ENCODE results near the gene KIAA1549.
A peak's percentile ranks its signal among the peaks of the same experiment; 100 is the strongest.

KIAA1549 gene

DNA sequence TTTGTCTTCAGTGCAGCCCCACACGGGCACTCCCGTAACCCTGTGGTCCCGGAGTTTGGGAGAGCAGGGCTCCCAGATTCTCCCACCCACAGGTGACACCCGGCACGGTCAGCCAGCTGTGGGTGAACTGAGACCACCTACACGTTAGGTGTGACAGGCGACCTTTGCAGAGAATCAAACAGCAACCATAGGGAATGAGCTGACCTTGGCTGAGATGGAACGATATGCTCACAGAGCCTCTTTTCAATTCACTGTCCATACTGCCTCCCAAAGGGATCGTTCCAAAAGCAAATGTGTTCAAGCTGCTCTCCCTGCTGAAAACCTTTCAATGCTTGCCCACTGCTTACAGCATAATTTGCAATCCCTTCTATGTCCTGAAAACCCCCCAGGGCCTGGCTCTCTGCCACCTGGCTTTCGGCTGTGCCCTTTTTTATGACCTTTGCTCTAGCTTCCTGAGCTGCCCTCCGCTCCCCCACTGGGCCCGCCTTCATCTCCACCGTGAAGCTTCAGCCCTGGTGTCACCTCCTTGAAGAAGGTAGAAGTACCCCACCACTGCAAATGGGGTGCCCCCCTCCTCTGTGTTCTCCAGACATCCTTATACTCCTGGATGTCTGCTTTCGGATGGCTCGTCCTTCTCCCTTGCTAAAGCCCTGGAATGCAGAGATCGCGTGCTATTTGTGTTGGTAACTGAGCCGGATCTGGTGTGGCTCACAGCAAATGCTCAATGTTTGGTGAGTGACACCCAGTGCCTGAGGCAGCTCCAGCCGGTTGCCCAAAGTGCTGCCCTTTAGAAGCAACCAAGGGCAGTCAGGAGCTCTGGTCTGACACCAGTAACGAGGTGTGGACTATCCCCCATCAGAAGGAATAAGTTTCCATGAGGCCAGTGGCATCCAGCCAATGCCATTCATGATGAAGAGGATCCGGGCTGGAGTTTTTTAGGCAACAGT, 90.4 kb downstream of the KIAA1549 start:
- H3K9me3 ChIP-seq, result no peaks in the 10 kb centered on the region
- H3K4me2 ChIP-seq, result no peak overlapping the region
- H3K36me3 ChIP-seq, result peaks cover 41% of the 10 kb centered on the region
- no peak overlapping the region for H3K27ac ChIP-seq
- no peak for TF ChIP-seq Cebpa-rat (IDR thresholded peaks at IDR 0.05)
- no peaks in the 10 kb centered on the region for H3K27me3 ChIP-seq
- H3K4me3 ChIP-seq, result no peak overlapping the region
- no peaks in the 10 kb centered on the region for H4K20me1 ChIP-seq
- peaks cover 12% of the 10 kb centered on the region; the same call in 1 of the 2 replicates for H3K4me1 ChIP-seq
- H3K9ac ChIP-seq, result no peak overlapping the region

DNA sequence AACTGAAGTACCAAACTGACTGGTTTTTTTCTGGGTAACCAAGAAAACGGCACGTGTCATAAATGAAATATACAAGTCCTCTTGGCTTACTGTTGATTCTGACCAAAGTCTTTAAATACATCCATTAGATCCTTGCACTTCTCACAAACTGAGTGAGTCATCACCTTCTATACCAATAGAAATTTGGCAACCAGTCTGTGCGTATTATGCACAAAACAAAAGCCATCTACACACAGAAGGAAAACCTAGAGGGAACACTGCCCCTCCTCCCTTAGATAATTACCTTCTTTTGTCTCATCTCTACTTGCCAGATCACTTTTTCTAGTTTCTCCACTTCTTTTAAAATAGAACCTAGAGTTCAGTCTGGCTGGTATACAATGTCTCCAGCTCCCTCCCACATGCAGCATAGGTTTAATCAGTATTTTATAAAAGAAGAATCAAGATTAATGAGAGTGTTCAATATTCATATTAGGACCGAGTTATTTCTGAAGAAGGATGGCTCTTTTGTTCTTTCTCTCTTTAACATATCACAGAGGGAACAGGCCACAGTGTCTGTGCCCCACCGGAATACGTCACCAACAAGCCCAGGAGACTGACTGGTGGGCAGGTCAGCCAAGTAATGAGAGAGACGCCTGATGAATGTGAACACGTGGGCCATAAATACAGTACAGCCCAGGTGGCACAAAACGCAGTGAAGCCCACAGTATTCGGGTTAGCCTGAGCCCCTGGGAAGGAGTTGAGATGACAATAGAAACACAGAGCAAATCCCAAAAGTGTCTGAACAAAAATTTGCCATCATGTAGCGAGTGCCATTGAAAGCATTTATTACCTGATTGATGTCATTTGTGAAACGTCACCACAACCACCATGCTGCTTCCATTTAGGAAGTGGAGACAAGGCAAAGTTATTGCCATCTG, 91.3 kb downstream of the KIAA1549 start:
- Histone ChIP-seq H3K27ac (no peak overlapping the region), H3K36me3 (peaks cover 36% of the 10 kb centered on the region), H3K4me1 (peaks cover 12% of the 10 kb centered on the region; the same call in 1 of the 2 replicates), H3K9me3 (no peaks in the 10 kb centered on the region), H3K9ac (no peak overlapping the region), H3K27me3 (no peaks in the 10 kb centered on the region), H3K4me2 (no peak overlapping the region), H4K20me1 (no peaks in the 10 kb centered on the region), H3K4me3 (no peak overlapping the region)
- no peak for TF ChIP-seq Cebpa-rat (IDR thresholded peaks at IDR 0.05)

DNA sequence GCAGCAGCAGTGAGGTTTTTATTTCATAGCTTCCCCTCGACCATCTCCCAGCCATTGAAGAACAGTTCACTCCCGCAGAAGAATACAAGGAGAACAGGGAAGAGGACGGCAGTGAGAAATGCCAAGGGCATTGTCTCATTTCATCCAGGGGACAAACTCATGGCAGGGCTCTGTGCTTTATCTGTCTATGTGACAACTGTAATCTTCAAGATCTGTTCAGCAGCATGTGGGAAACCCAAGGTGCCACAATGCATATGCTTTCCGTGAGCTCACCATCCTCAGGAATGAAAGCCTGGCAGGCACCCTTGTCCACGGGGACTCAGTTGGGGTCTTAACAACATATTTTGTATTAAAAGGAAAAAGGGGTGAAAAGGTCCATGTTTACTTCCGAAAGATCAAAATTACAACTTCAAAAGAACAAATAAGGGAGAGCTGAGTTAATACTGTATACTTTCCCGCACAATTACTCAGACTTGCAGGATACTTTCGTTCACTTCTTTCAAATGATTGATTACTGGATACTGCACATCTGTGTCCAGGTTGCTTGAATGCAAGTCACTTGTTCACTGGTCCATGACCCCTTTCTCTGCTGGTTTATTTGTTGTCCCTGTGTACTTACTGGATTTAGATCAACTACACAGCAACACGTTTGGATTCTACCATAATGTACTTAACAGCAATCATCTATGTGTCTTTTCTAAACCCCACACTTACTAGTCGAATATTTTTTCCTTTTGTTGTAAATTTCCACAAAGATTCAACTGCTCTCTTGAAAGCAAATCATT, 93.1 kb downstream of the KIAA1549 start:
- Histone ChIP-seq H3K36me3 (peaks cover 26% of the 10 kb centered on the region), H3K4me1 (peaks cover 12% of the 10 kb centered on the region; the same call in 1 of the 2 replicates), H3K9me3 (no peaks in the 10 kb centered on the region), H3K9ac (no peak overlapping the region), H3K4me2 (no peak overlapping the region), H4K20me1 (no peaks in the 10 kb centered on the region), H3K27ac (no peak overlapping the region), H3K4me3 (no peak overlapping the region), H3K27me3 (no peaks in the 10 kb centered on the region)
- TF ChIP-seq Cebpa-rat (IDR thresholded peaks at IDR 0.05), result no peak

DNA sequence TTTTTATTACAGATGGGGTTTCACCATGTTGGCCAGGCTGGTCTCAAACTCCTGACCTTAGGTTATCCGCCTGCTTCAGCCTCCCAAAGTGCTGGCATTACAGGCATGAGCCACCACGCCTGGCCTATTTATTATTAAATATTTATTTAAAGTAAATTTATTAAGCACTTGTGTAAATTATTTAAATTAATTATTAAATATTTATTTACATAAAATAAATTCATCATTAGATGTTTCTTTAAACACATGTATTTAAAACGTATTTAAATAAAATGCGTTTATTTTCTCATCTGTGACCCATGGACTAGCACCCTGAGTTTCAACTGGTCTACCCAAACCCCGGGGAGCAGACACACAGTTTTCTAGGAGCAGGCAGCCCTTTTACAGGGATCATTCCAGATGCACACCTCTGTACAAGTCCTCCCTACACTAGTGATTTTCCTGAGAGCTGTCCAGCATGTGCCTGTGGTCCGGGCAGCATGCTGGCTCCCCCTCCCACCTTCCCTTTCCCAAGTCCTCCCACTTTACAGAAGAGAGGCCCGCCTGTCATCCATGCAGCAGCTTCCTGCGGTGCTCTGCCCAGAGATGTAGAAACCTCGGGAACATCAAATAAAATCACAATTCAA, 94.0 kb downstream of the KIAA1549 start:
- TF ChIP-seq Cebpa-rat (IDR thresholded peaks at IDR 0.05), result no peak
- Histone ChIP-seq H3K4me1 (peaks cover 15% of the 10 kb centered on the region; the same call in 1 of the 2 replicates), H4K20me1 (no peaks in the 10 kb centered on the region), H3K27ac (no peak overlapping the region), H3K36me3 (peaks cover 22% of the 10 kb centered on the region), H3K4me3 (no peak overlapping the region), H3K27me3 (no peaks in the 10 kb centered on the region), H3K9ac (no peak overlapping the region), H3K9me3 (no peaks in the 10 kb centered on the region), H3K4me2 (0 out of 2 replicates have a peak overlapping the region, but pooled peaks have one; percentile 20)

DNA sequence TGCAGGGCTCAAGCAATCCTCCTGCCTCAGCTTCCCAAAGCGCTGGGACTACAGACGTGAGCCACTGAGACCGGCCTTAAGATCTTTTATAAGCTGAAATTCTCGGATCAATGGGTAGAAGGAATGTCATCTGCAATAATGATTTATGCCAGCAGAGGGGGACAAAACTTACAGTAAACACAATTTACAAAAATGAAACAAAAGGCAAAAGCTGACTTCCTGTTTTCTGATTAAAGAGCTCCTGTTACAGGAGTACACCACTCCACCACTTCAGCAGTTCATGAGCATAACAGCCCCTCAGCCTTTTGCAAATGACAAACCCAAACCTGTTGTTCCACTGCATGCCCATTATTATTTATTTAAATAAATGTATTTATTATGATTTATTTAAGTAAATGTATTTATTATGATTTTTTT, 94.7 kb downstream of the KIAA1549 start:
- H3K4me2 ChIP-seq, result peak overlapping the region; percentile 20; the same call in 1 of the 2 replicates
- peaks cover 23% of the 10 kb centered on the region for H3K36me3 ChIP-seq
- H3K9me3 ChIP-seq, result no peaks in the 10 kb centered on the region
- no peak overlapping the region for H3K27ac ChIP-seq
- no peaks in the 10 kb centered on the region for H3K27me3 ChIP-seq
- no peaks in the 10 kb centered on the region for H4K20me1 ChIP-seq
- no peak overlapping the region for H3K4me3 ChIP-seq
- TF ChIP-seq Cebpa-rat (IDR thresholded peaks at IDR 0.05), result no peak
- no peak overlapping the region for H3K9ac ChIP-seq
- H3K4me1 ChIP-seq, result peaks cover 19% of the 10 kb centered on the region; the same call in 1 of the 2 replicates

DNA sequence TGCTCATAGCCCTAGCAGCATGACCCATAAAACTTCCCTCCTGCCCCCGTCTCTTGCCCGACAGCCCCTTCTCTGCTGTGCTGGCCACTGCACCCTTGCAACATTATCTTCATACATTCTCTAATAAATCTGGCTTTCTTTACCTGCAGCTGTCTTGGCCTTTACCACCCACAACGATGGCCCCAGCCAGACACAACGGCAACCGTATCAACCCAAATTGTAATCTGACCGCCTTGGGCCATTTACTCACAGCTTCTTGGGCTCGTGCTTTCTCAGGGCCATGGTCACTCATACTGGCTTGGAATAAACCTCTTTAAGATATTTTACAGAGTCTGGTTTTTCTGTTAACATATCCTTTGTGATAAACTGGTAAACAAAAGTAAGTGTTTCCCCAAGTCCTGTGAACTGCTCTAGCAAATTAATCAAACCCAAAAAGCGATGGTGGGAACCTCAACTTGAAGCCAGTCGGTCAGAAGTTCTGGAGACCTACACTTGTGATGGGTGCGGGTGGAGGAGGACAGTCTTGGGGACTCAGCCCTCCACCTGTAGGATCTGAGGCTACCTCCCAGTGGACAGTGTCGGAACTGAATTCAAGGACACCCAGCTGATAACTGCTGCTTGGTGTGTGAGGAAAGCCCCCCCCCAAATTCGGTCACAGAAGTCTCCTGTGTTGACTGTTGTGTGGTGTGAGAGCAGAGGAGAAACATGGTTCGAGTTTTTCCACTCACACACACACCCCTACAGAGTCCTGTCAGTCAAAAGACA, 95.6 kb downstream of the KIAA1549 start:
- Histone ChIP-seq H3K9me3 (no peaks in the 10 kb centered on the region), H3K4me2 (no peak overlapping the region), H3K27ac (no peak overlapping the region), H3K9ac (no peak overlapping the region), H3K36me3 (peaks cover 23% of the 10 kb centered on the region), H3K4me1 (peaks cover 19% of the 10 kb centered on the region; the same call in 1 of the 2 replicates), H3K27me3 (no peaks in the 10 kb centered on the region), H3K4me3 (no peak overlapping the region), H4K20me1 (no peaks in the 10 kb centered on the region)
- no peak for TF ChIP-seq Cebpa-rat (IDR thresholded peaks at IDR 0.05)

DNA sequence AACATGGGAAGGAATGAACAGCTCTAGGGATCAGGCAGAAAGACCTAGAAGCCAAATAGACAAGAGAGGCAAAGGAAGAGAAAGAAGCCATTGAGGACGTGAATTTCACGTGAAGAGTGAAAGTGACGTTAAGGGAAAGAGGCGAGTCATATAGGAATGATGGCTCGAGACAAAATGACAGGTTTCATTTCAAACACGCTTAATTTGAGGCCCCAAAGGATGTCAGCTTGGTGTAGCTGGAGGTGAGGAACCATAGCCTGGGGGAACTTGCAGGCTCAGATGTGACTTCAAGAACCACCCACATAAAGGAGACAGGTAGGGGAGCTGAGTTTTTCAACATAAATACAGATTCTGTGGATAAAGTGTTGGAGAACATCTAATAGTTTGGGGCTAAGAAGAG, 98.9 kb downstream of the KIAA1549 start:
- Histone ChIP-seq H4K20me1 (no peaks in the 10 kb centered on the region), H3K9ac (no peak overlapping the region), H3K9me3 (no peaks in the 10 kb centered on the region), H3K4me1 (peaks cover 19% of the 10 kb centered on the region; the same call in 1 of the 2 replicates), H3K27ac (no peak overlapping the region), H3K27me3 (no peaks in the 10 kb centered on the region), H3K4me2 (no peak overlapping the region), H3K36me3 (peaks cover 40% of the 10 kb centered on the region), H3K4me3 (no peak overlapping the region)
- TF ChIP-seq Cebpa-rat (IDR thresholded peaks at IDR 0.05), result no peak

DNA sequence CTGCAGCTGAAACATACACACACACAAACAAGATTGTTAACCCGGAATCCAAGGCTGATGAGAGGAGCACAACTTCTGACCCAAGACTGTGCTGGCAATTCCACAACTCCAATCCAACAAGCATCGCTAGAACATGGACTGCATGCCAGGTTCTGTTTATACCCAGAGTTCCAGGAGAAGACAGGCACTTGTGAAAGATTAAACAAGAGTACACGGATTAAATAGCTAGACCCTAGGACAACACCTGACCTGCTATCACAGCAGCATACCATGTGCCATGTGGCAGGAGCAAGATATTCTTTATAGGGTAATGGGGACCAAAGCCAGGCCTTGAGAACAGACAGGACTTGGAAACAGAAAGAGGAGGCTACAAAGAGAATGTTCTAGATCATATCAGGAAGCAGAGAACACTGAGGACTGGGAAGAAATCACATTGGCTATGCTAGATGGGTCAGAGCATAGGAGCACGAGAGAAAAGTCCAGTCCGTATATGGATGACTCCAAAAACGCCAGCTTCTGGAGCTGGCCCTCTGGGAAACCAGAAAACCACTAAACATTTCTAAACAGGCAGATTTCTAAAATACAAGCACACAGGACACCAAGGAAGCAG, 99.5 kb downstream of the KIAA1549 start:
- no peaks in the 10 kb centered on the region for H3K27me3 ChIP-seq
- no peaks in the 10 kb centered on the region for H3K9me3 ChIP-seq
- no peak overlapping the region for H3K27ac ChIP-seq
- H3K9ac ChIP-seq, result no peak overlapping the region
- no peak overlapping the region for H3K4me3 ChIP-seq
- TF ChIP-seq Cebpa-rat (IDR thresholded peaks at IDR 0.05), result no peak
- no peak overlapping the region for H3K4me2 ChIP-seq
- peaks cover 43% of the 10 kb centered on the region for H3K36me3 ChIP-seq
- peaks cover 16% of the 10 kb centered on the region; the same call in 1 of the 2 replicates for H3K4me1 ChIP-seq
- no peaks in the 10 kb centered on the region for H4K20me1 ChIP-seq
